22Rv1 (cell line): ENCODE data around the gene PLD1.
A peak's percentile ranks its signal among the peaks of the same experiment; 100 is the strongest.
"Not testable (repeated sequence)": the region's sequence is repeated elsewhere in the genome, so short reads cannot be mapped to it uniquely, and the experiment has no call there.

Source experiments
- H3K27ac ChIP-seq: fragments of 450-650 bp; 2 replicates; pipeline ENCODE4 v1.5.1; 2017
- CTCF ChIP-seq: fragments of 450-650 bp; IDR thresholded peaks from 2 replicates; pipeline ENCODE4 v1.5.1; 2017; ENCODE audit warnings: mild to moderate bottlenecking
- ZFX ChIP-seq: fragments of 450-650 bp; IDR thresholded peaks from 2 replicates; pipeline ENCODE4 v1.6.1; 2017; ENCODE audit warnings: antibody characterized with exemption, borderline replicate concordance

PLD1 gene

GRCh38 chr3:171646357-171647133, 163.7 kb downstream of the PLD1 start:
- TF ChIP-seq CTCF (peak; percentile 74), ZFX (no peak)
- H3K27ac ChIP-seq: no peak overlapping the region

- no peak overlapping the region for H3K27ac ChIP-seq
Observed at GRCh38 chr3:171644681-171645080, 165.6 kb downstream of the PLD1 start.

GRCh38 chr3:171643681-171644080, 166.6 kb downstream of the PLD1 start:
- no peak overlapping the region for H3K27ac ChIP-seq
- TF ChIP-seq CTCF (no peak), ZFX (no peak)

More at GRCh38 chr3:171644681-171645080, 165.6 kb downstream of the PLD1 start:
- TF ChIP-seq ZFX (no peak), CTCF (no peak)

- H3K27ac ChIP-seq: no peak overlapping the region
- TF ChIP-seq CTCF (no peak), ZFX (no peak)
Observed at GRCh38 chr3:171643033-171643432, 167.2 kb downstream of the PLD1 start.

- TF ChIP-seq ZFX: no peak
- 0 out of 2 replicates have a peak, but pooled peaks have one; percentile 9 for TF ChIP-seq CTCF
- H3K27ac ChIP-seq: no peak overlapping the region
Observed at GRCh38 chr3:171640520-171641412, 169.5 kb downstream of the PLD1 start.

- H3K27ac ChIP-seq: no peak overlapping the region
- TF ChIP-seq CTCF: no peak
- TF ChIP-seq ZFX: no peak
Observed at GRCh38 chr3:171636666-171637065, 173.6 kb downstream of the PLD1 start.

GRCh38 chr3:171632766-171633165, 177.5 kb downstream of the PLD1 start:
- no peak overlapping the region for H3K27ac ChIP-seq
- TF ChIP-seq CTCF (no peak), ZFX (no peak)

- H3K27ac ChIP-seq: not testable (repeated sequence)
Observed at GRCh38 chr3:171626799-171627198, 183.5 kb downstream of the PLD1 start.
